KOPT-K1 (cell line): Measurements from ENCODE around the gene LRMDA.

Experiments used
- H3K27ac ChIP-seq: fragments of 200-600 bp; sonication (generic); 2 replicates; pipeline ENCODE4 v1.5.1; 2016; ENCODE audit warnings: antibody characterized with exemption, mild to moderate bottlenecking, low read depth, low read length; ENCODE audit not compliant: poor library complexity, severe bottlenecking
- H3K36me3 ChIP-seq: fragments of 200-600 bp; sonication (generic); 2 replicates; pipeline ENCODE4 v1.5.1; 2017; ENCODE audit warnings: antibody characterized with exemption, mild to moderate bottlenecking, low read length, moderate library complexity; ENCODE audit not compliant: insufficient read depth
- H3K9me3 ChIP-seq: fragments of 200-600 bp; sonication (generic); 2 replicates; pipeline ENCODE4 v1.5.1; 2017; ENCODE audit warnings: antibody characterized with exemption, low read length, mild to moderate bottlenecking; ENCODE audit not compliant: insufficient read depth, poor library complexity, severe bottlenecking

The LRMDA gene

GRCh38 chr10:75464478-75465449 lies 33.3 kb downstream of the LRMDA start:
- Histone ChIP-seq H3K36me3 (no peaks in the 10 kb centered on the region), H3K27ac (no peak overlapping the region)

GRCh38 chr10:75465450-75465827 lies 34.0 kb downstream of the LRMDA start:
- Histone ChIP-seq H3K27ac (no peak overlapping the region), H3K36me3 (no peaks in the 10 kb centered on the region), H3K9me3 (no peaks in the 10 kb centered on the region)

More at GRCh38 chr10:75464478-75465449, 33.3 kb downstream of the LRMDA start:
- H3K9me3 ChIP-seq: no peaks in the 10 kb centered on the region

GRCh38 chr10:75466001-75466400 lies 34.6 kb downstream of the LRMDA start:
- Histone ChIP-seq H3K9me3 (no peaks in the 10 kb centered on the region), H3K27ac (no peak overlapping the region), H3K36me3 (no peaks in the 10 kb centered on the region)

GRCh38 chr10:75466886-75467285 lies 35.5 kb downstream of the LRMDA start:
- H3K9me3 ChIP-seq: no peaks in the 10 kb centered on the region
- no peaks in the 10 kb centered on the region for H3K36me3 ChIP-seq
- H3K27ac ChIP-seq: no peak overlapping the region

GRCh38 chr10:75468612-75469005 lies 37.2 kb downstream of the LRMDA start:
- H3K27ac ChIP-seq: no peak overlapping the region
- no peaks in the 10 kb centered on the region for H3K36me3 ChIP-seq
- no peaks in the 10 kb centered on the region for H3K9me3 ChIP-seq

GRCh38 chr10:75469006-75469616 lies 37.7 kb downstream of the LRMDA start:
- H3K9me3 ChIP-seq: no peaks in the 10 kb centered on the region
- no peak overlapping the region for H3K27ac ChIP-seq
- H3K36me3 ChIP-seq: no peaks in the 10 kb centered on the region

- Histone ChIP-seq H3K27ac (no peak overlapping the region), H3K36me3 (no peaks in the 10 kb centered on the region)
Observed at GRCh38 chr10:75470901-75471300, 39.5 kb downstream of the LRMDA start.

GRCh38 chr10:75472685-75473084 lies 41.3 kb downstream of the LRMDA start:
- Histone ChIP-seq H3K36me3 (no peaks in the 10 kb centered on the region), H3K9me3 (no peaks in the 10 kb centered on the region), H3K27ac (no peak overlapping the region)

More at GRCh38 chr10:75470901-75471300, 39.5 kb downstream of the LRMDA start:
- H3K9me3 ChIP-seq: no peaks in the 10 kb centered on the region

GRCh38 chr10:75474106-75474505 lies 42.7 kb downstream of the LRMDA start:
- Histone ChIP-seq H3K27ac (no peak overlapping the region), H3K36me3 (no peaks in the 10 kb centered on the region), H3K9me3 (no peaks in the 10 kb centered on the region)

GRCh38 chr10:75475460-75476182 lies 44.2 kb downstream of the LRMDA start:
- H3K27ac ChIP-seq: no peak overlapping the region
- H3K9me3 ChIP-seq: no peaks in the 10 kb centered on the region
- H3K36me3 ChIP-seq: no peaks in the 10 kb centered on the region

- H3K27ac ChIP-seq: no peak overlapping the region
- H3K36me3 ChIP-seq: no peaks in the 10 kb centered on the region
- no peaks in the 10 kb centered on the region for H3K9me3 ChIP-seq
Observed at GRCh38 chr10:75476569-75476968, 45.1 kb downstream of the LRMDA start.

GRCh38 chr10:75476985-75477384 lies 45.6 kb downstream of the LRMDA start:
- Histone ChIP-seq H3K9me3 (no peaks in the 10 kb centered on the region), H3K36me3 (no peaks in the 10 kb centered on the region), H3K27ac (no peak overlapping the region)

- Histone ChIP-seq H3K36me3 (no peaks in the 10 kb centered on the region), H3K27ac (no peak overlapping the region), H3K9me3 (no peaks in the 10 kb centered on the region)
Observed at GRCh38 chr10:75477680-75478079, 46.3 kb downstream of the LRMDA start.

GRCh38 chr10:75480374-75480773 lies 49.0 kb downstream of the LRMDA start:
- H3K9me3 ChIP-seq: no peaks in the 10 kb centered on the region
- no peaks in the 10 kb centered on the region for H3K36me3 ChIP-seq
- no peak overlapping the region for H3K27ac ChIP-seq

GRCh38 chr10:75483188-75483587 lies 51.8 kb downstream of the LRMDA start:
- no peaks in the 10 kb centered on the region for H3K9me3 ChIP-seq
- no peaks in the 10 kb centered on the region for H3K36me3 ChIP-seq
- H3K27ac ChIP-seq: no peak overlapping the region
